SIG-M5 (cell line): ENCODE results near the gene ERAL1.
"Not testable (repeated sequence)": the region's sequence is repeated elsewhere in the genome, so short reads cannot be mapped to it uniquely, and the experiment has no call there.

ENCODE experiments used
- DNase-seq: peaks from one replicate; lab custom pipeline; 2025; lab: John Stamatoyannopoulos, UW

The ERAL1 gene

DNA sequence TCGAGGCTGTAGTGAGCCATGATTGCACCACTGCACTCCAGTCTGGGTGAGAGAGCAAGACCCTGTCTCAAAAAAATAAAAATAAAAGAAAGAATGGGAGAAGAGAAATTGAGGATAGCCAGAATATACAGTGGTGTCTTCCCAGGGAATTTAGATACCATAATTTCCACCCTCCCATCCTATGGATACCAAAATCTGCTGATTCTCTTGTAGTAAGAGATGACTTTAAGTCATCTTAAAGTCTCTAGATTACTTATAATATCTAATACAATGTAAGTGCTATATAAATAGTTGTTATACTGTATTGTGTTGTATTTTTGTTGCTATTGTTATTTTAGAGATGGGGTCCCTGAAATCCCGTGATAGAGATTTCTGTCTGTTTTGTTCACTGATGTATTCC lies 1.5 kb upstream of the ERAL1 start:
- DNase-seq, result no peak

DNA sequence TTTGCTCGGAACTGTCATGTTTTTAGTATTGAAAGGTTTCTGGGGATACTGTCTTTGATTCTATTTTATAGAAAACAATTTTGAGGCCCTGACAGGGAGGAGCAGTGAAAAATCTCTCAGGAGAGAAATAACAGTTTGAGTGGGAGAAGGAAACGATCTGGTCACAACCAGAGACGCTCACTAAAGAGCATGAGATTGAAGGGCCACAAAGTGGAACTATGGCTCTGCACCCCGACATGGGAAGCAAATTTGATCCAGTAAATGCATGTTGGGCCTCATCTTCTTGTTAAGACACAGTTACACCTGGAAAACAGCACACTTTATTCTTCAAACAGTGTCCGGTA lies 492 bp downstream of the ERAL1 start:
- no peak for DNase-seq

DNA sequence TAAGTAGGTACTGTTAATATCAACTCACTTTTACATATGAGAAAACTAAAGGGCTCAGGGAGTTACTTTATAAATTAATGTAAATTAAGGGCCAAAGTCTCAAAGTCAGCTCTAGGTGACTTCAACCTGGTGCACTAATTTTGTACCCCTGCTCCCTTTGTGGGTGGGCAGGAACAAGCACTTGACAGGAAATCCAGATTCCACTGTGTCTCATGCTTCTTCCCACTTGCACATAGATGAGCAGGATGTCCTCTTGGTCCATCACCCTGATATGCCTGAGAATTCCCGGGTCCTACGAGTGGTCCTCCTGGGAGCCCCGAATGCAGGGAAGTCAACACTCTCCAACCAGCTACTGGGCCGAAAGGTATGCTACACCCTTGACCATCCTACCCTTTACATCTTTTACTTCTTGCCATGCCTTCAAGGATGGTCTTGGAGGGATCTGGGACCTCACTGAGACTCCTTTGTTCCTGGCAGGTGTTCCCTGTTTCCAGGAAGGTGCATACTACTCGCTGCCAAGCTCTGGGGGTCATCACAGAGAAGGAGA lies 1.3 kb downstream of the ERAL1 start:
- no peak for DNase-seq

GRCh38 chr17:28857905-28858800 lies 3.3 kb downstream of the ERAL1 start:
- DNase-seq, result no peak

- no peak for DNase-seq
Measured at GRCh38 chr17:28858801-28859355, 4.1 kb downstream of the ERAL1 start.

GRCh38 chr17:28860363-28860808 lies 5.6 kb downstream of the ERAL1 start:
- no peak for DNase-seq

DNA sequence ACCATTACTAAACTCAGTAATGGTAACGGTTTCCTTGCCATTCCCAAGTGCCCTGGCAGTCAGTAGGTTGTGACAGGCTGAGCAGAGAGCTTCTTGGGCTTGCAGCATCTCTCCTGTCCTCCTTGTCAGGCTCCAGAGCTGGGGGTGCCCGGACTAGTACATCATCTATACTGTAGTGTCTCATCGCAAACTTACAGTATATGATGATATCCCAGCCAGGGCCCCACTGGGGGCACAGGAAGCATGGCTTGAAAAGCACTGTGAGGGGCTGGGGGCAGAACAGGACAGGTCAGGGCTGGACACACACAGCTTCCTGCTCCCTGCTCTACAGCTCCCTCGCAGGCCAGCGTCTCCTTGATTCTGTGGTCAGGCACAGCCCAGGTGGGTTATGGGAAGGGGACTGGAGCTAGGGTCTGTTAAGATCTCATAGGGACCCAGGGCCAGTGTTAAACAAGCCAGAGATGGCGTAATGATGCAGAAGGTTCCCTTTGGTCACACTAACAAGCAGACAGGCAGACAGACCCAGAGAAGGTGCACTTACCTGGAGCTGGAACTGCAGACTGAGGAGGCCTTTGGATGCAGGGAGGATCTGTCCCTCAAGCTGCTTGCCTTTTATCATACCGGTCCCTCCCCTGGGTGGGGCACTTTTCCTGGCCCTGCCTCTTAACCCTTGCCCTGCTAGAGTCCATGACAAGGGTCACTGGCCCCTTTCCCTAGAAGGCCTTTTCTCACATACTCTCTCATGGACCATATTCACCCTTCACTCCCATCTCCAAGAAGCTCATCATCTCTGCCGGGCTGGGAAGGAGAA lies 6.8 kb downstream of the ERAL1 start:
- no peak for DNase-seq

DNA sequence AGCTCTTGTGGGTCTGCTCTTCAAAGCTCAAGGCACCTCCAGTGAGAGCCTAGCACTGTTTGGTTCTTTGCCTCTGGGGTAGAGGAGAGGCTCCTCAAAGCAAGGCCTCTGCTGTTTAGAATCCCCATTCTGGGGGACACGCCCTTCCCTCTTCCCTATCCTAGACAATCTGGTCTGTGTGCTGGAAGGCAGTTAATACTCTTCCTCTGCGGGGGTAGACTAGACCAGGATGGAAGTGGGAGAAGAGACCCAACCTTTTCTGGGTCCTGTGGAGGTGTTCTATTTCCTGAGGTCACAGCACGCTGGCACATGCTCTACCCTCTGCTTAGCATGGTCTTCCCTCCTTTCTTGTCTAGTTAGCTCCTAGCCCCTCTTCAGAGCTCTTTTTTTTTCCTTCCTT lies 7.7 kb downstream of the ERAL1 start:
- DNase-seq, result no peak

DNA sequence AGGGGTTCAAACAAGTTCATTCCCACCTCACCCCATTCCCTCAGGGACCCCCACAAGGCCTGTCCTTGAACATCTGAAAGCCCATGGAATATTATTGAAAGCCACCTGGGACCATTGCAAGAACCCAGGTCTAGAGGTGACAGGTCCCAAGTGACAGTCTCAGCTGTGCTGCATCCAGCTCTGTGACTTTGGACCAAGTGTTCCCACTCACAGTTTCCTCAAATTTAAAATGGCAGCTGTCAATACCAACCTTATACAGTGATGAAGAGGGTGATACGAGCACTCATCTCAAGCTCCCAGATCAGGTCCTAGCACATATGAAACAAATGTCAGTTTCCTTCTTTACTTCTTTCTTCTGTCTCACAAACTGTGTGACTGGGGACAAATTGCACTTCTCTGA lies 9.1 kb downstream of the ERAL1 start:
- DNase-seq, result no peak

- no peak for DNase-seq
Measured at GRCh38 chr17:28864991-28865849, 10.4 kb downstream of the ERAL1 start.

DNA sequence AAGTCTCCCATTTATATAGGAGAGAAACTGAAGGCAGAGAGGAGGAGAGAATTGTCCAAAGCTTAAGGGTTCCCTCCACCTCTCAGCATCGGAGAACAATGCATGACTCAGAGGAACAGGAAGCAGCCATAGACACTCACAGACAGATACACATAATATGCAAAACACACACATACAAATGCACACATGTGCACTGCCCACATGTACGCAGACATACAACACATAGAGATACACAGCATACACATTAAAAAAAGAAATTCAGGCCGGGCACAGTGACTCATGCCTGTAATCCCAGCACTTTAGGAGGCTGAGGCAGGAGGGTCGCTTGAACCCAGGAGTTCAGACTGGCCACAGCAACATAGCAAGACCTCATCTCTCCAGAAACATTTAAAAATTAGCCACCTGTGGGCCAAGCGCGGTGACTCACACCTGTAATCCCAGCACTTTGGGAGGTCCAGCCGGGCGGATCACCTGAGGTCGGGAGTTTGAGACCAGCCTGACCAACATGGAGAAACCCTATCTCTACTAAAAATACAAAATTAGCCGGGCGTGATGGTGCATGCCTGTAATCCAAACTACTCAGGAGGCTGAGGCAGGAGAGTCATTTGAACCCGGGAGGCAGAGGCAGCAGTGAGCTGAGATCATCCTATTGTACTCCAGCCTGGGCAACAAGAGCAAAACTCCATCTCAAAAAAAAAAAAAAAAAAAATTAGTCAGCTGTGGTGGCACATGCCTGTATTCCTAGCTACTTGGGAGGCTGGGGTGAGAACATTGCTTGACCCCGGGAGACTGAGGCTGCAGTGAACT lies 11.3 kb downstream of the ERAL1 start:
- DNase-seq, result no peak

DNA sequence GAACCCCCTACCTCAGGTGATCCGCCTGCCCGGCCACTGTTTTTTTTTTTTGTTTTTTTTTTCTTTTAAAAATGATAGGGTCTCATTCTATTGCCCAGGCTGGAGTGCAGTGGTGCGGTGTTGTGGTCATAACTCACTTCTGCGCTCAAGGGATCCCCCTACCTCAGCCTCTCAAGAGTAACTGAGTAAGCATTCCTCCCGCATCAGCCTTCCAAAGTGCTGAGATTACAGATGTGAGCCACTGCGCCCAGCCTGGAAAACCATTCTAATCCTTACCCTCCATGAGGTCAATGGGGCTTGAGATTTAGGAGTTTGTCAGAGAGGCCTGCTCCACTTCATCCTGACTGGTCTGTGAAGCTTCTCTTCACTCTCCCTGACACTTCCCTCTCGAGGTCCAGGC lies 12.5 kb downstream of the ERAL1 start:
- DNase-seq, result no peak

DNA sequence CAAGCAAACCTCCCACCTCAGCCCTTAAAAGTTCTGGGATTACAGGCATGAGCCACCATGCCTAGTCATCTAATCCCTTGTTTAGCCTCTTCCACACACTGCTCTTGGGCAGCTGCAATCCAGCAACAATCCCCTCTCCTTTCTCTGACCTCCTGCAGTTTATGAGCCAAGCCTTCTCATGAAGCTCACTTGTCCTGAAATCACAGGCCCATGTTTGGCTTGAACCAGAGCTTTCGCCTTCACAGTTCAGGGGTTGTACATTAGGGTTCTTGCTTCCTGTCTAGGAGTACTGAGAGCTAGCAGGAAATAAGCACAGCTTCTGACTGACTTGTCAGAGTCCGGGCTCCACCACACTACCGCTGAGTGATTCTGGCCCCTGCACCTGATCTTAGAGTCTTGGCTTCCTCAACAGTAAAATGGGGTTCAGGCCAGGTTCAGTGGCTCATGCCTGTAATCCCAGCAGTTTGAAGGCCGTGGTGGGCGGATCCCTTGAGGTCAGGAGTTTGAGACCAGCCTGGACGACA lies 16.3 kb downstream of the ERAL1 start:
- no peak for DNase-seq

DNA sequence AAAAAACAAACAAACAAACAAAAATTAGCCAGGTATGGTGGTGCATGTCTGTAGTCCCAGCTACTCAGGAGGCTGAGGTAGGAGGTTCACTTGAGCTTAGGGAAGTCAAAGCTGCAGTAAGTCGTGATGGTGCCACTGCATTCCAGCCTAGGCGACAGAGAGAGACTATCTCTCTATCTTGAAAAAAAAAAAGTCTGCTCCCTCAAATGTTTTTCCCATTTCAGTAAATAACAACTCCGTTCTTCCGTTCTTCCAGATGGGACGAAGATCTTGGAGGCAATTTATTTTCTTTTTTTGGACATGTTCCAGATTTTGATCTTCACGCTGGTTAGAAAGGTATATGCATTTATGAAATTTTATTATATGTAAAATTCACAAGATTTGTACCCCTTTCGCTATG lies 19.0 kb downstream of the ERAL1 start:
- DNase-seq, result no peak

- DNase-seq, result no peak
Measured at GRCh38 chr17:28874750-28875149, 19.9 kb downstream of the ERAL1 start.

GRCh38 chr17:28875848-28876550 lies 21.2 kb downstream of the ERAL1 start:
- DNase-seq, result no peak

DNA sequence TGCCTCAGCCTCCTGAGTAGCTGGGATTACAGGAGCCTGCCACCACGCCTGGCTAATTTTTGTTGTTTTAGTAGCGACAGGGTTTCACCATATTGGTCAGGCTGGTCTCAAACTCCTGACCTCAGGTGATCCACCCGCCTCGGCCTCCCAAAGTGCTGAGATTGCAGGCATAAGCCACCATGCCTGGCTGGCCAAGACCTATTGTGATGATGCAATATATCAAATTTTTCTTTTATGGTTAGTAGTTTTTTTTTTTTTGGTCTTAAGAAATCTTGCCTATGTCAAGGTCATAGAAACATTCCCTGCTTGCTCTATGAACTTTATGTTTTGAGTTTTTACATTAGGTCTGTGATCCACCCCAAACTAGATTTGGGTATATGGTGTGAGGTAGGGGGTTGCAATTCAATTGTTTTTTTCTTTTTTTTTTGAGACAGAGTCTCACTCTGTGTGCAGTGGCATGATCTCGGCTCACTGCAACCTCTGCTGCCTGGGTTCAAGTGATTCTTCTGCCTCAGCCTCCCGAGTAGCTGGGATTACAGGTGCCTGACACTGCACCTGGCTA lies 22.4 kb downstream of the ERAL1 start:
- DNase-seq, result not testable (repeated sequence)

GRCh38 chr17:28878158-28878910 lies 23.5 kb downstream of the ERAL1 start:
- DNase-seq, result no peak

GRCh38 chr17:28878981-28879380 lies 24.2 kb downstream of the ERAL1 start:
- DNase-seq, result no peak
